Nephron progenitor cell (in vitro differentiated cells): ENCODE data around the gene NME7.

Source experiments
- DNase-seq: peaks from one replicate; pipeline ENCODE4 v3.0.0; 2021
- H3K27ac Mint-ChIP-seq: 2 replicates; pipeline ENCODE4 v1.8.0; 2021; ENCODE audit warnings: mild to moderate bottlenecking, moderate library complexity, mixed read lengths
- H3K27me3 Mint-ChIP-seq: 2 replicates; pipeline ENCODE4 v1.8.0; 2021; ENCODE audit warnings: mild to moderate bottlenecking, low read depth, mixed read lengths; ENCODE audit not compliant: poor library complexity
- H3K36me3 Mint-ChIP-seq: 2 replicates; pipeline ENCODE4 v1.8.0; 2021; ENCODE audit warnings: low read depth, mixed read lengths
- H3K4me1 Mint-ChIP-seq: 2 replicates; pipeline ENCODE4 v1.8.0; 2021; ENCODE audit warnings: mixed read lengths
- H3K4me3 Mint-ChIP-seq: 2 replicates; pipeline ENCODE4 v1.8.0; 2021; ENCODE audit warnings: mild to moderate bottlenecking, moderate library complexity, mixed read lengths
- H3K9me3 Mint-ChIP-seq: 2 replicates; pipeline ENCODE4 v1.8.0; 2021; ENCODE audit warnings: mild to moderate bottlenecking, moderate library complexity, mixed read lengths
- TF ChIP-seq, protein P1 (sequence below): fragments of 200-600 bp; sonication (generic); IDR thresholded peaks from 2 replicates; pipeline ENCODE4 v1.5.0; 2021; ENCODE audit warnings: antibody characterized with exemption

NME7 gene

DNA sequence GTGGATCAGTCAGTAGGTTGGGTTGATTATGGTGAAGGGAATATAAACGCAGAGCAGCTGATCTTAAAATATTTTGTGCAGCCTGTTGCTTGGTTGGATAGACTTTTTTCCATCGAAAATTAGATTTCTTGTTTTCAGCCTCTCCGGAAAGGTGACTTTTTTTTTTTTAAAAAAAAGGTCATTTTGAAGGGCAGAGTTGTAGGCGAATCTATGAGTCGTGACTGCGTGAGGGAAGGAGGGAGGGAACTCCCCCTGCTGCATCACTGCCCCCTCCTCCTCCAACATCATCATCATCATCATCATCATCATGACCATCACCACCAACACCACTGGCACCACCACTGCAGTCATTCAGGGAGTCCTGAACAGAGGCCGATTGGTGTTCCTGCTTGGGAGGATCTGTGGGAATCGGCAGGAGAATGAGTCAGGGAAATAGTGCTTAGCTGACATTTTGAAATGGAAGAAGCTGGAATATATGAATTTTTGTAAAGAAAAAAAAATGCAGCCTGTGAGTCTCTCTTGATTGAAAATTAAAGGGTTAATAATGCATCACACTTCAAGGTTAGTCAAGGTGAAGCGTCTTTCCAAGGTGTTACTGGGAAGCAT is 259.9 kb downstream of the NME7 start:
- Mint-ChIP-seq H3K27ac (peak overlapping the region; percentile 66), H3K9me3 (no peaks in the 10 kb centered on the region), H3K27me3 (no peaks in the 10 kb centered on the region), H3K4me1 (peaks cover 60% of the 10 kb centered on the region), H3K36me3 (peaks cover 24% of the 10 kb centered on the region), H3K4me3 (peak overlapping the region; percentile 92)
- no peak for DNase-seq
- TF ChIP-seq, protein P1, sequence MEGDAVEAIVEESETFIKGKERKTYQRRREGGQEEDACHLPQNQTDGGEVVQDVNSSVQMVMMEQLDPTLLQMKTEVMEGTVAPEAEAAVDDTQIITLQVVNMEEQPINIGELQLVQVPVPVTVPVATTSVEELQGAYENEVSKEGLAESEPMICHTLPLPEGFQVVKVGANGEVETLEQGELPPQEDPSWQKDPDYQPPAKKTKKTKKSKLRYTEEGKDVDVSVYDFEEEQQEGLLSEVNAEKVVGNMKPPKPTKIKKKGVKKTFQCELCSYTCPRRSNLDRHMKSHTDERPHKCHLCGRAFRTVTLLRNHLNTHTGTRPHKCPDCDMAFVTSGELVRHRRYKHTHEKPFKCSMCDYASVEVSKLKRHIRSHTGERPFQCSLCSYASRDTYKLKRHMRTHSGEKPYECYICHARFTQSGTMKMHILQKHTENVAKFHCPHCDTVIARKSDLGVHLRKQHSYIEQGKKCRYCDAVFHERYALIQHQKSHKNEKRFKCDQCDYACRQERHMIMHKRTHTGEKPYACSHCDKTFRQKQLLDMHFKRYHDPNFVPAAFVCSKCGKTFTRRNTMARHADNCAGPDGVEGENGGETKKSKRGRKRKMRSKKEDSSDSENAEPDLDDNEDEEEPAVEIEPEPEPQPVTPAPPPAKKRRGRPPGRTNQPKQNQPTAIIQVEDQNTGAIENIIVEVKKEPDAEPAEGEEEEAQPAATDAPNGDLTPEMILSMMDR, result no peak

DNA sequence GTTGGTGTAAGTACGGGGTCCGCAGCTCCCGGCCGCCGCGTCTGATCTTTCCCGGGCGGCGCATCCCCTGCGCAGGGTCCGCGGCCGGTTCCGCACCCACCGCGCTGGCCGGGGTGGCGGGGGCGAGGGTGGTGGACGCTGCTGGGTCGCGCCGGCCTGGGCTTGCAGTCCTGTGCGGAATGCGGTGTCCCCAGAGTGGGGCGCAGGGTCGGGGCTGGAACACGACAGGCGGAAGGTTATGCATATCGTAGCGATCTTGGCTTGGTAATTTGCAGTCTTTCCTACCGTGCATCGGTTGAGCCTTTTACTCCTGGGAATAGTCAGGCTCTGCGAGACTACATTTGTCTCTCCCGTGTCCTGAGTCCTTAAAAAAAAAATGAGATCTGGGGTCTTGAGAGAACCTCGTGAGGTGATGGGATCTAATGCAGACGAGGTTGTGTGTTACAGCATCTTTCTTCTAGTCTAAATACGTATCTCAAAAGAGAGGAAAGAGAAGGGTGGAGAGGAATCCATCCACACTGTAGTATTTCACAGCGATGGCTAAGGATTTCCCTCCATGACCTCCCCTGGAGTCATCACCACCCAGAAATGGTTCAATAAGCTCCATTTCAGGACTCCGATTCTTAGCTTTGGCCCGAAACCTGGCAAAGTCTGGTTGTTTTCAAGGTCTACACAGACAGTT is 260.5 kb downstream of the NME7 start:
- peak overlapping the region; percentile 92 for H3K4me3 Mint-ChIP-seq
- peak overlapping the region; percentile 66 for H3K27ac Mint-ChIP-seq
- H3K4me1 Mint-ChIP-seq, result peaks cover 55% of the 10 kb centered on the region
- peaks cover 17% of the 10 kb centered on the region for H3K36me3 Mint-ChIP-seq
- TF ChIP-seq, protein P1, result no peak
- peak; percentile 61 for DNase-seq
- H3K9me3 Mint-ChIP-seq, result no peaks in the 10 kb centered on the region
- H3K27me3 Mint-ChIP-seq, result no peaks in the 10 kb centered on the region

DNA sequence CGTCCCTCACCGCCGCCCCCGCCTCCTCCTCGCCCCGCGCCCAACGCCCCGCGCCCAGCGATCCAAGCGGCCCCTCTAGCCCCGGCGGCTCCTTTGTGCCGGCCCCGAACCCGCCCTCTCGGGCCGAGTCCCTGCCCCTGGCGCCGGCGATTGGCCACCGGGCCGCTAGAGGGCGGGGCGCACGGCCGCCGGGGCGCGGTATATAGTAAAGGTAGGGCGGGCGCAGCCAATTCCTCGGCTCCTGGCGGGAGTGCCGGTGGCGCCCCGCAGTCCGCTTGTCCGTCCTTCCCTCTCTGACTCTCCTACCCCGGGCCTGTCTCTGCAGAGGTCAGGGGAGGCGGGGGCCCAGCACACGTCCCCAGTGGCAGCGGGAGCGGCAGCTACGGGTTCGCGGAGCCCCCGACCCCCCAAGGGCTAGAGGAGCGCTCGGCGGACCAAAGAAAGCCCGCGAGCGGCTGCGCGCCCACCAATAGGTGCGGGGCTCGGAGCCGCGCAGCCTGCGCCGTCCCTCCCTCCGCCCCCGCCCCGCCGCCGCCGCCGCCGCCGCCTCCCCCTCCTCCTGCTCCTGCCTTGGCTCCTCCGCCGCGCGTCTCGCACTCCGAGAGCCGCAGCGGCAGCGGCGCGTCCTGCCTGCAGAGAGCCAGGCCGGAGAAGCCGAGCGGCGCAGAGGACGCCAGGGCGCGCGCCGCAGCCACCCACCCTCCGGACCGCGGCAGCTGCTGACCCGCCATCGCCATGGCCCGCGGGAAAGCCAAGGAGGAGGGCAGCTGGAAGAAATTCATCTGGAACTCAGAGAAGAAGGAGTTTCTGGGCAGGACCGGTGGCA is 261.3 kb downstream of the NME7 start, which contains the start of gene ATP1B1:
TSS of gene ATP1B1 (plus strand) at position 596 of the 826 bp plus-strand sequence. CDS start at position 736, 140 bp downstream.
- no peaks in the 10 kb centered on the region for H3K9me3 Mint-ChIP-seq
- no peaks in the 10 kb centered on the region for H3K27me3 Mint-ChIP-seq
- peaks cover 53% of the 10 kb centered on the region for H3K4me1 Mint-ChIP-seq
- peak within 1 kb of the TSS; percentile 75 for H3K27ac Mint-ChIP-seq
- DNase-seq, result peak; percentile 94
- TF ChIP-seq, protein P1, result peak; percentile 8
- peak within 1 kb of the TSS; percentile 92 for H3K4me3 Mint-ChIP-seq
- H3K36me3 Mint-ChIP-seq, result peaks cover 10% of the 10 kb centered on the region

- TF ChIP-seq, protein P1, result no peak
- H3K36me3 Mint-ChIP-seq, result peaks cover 2% of the 10 kb centered on the region
Measured at GRCh38 chr1:169105434-169106094, 262.0 kb downstream of the NME7 start.

GRCh38 chr1:169105087-169105433 is 262.5 kb downstream of the NME7 start:
- H3K4me3 Mint-ChIP-seq, result peak overlapping the region; percentile 79

More at GRCh38 chr1:169105434-169106094, 262.0 kb downstream of the NME7 start:
- peaks cover 46% of the 10 kb centered on the region for H3K4me1 Mint-ChIP-seq
- no peaks in the 10 kb centered on the region for H3K9me3 Mint-ChIP-seq
- H3K27ac Mint-ChIP-seq, result no peak overlapping the region
- H3K27me3 Mint-ChIP-seq, result no peaks in the 10 kb centered on the region
- peak overlapping the region; percentile 79 for H3K4me3 Mint-ChIP-seq
- peak; percentile 79 for DNase-seq

More at GRCh38 chr1:169105087-169105433, 262.5 kb downstream of the NME7 start:
- H3K9me3 Mint-ChIP-seq, result no peaks in the 10 kb centered on the region
- DNase-seq, result no peak
- peaks cover 41% of the 10 kb centered on the region for H3K4me1 Mint-ChIP-seq
- no peaks in the 10 kb centered on the region for H3K36me3 Mint-ChIP-seq
- TF ChIP-seq, protein P1, result no peak
- H3K27ac Mint-ChIP-seq, result no peak overlapping the region
- H3K27me3 Mint-ChIP-seq, result no peaks in the 10 kb centered on the region
